ENCODE measurements around the gene GFOD1. TPM values are rescaled to one million over a fixed set of nuclear protein-coding genes. Genes with fewer than 3 reads are reported as not detected.

GFOD1 gene
- total RNA-seq, 4 donors from 2014 or later, result 18.3 to 49.1 (median 29.0) TPM

- Histone ChIP-seq H3K27me3 (no peaks in the 10 kb centered on the region), H3K27ac (peak overlapping the region; percentile 60 to 94 (median 93))
- WGBS, 2 donors (ENCODE audit: low coverage in 1 of 2), result 0% methylated on average over 5 to 11 of the region's 38 CpGs
Measured at GRCh38 chr6:13485923-13486562, 1.4 kb downstream of the GFOD1 start.

GRCh38 chr6:13485303-13485702, 2.1 kb downstream of the GFOD1 start:
- WGBS, 2 donors (ENCODE audit: low coverage in 1 of 2), result 41 to 45% methylated on average over 4 of the region's 4 CpGs
- ATAC-seq, result no peak
- H3K27me3 ChIP-seq, result no peaks in the 10 kb centered on the region

More at GRCh38 chr6:13485923-13486562, 1.4 kb downstream of the GFOD1 start:
- Histone ChIP-seq H3K4me3 (peak overlapping the region; percentile 66 to 94), H3K4me1 (peaks cover 0 to 57% (median 0%) of the 10 kb centered on the region in 3 donors), H3K9me3 (no peaks in the 10 kb centered on the region), H3K36me3 (peaks cover 0 to 3% of the 10 kb centered on the region in 2 donors)
- no peak for ATAC-seq
- TF ChIP-seq POLR2A (IDR thresholded peaks at IDR 0.05), result no peak
- TF ChIP-seq CTCF (IDR thresholded peaks at IDR 0.05), result no peak
- TF ChIP-seq POLR2AphosphoS5 (IDR thresholded peaks at IDR 0.05), result peak; percentile 13
- no peak for TF ChIP-seq EP300 (IDR thresholded peaks at IDR 0.05)

GRCh38 chr6:13484827-13485226, 2.6 kb downstream of the GFOD1 start:
- WGBS, 2 donors (ENCODE audit: low coverage in 1 of 2), result 86 to 88% methylated on average over 1 to 3 of the region's 3 CpGs
- Histone ChIP-seq H3K4me3 (peak overlapping the region; percentile 66 to 94), H3K4me1 (peaks cover 0 to 61% (median 0%) of the 10 kb centered on the region in 3 donors), H3K27me3 (no peaks in the 10 kb centered on the region), H3K9me3 (no peaks in the 10 kb centered on the region), H3K27ac (peak overlapping the region in 2 of 4 donors; percentile 93 to 94), H3K36me3 (peaks cover 0 to 9% of the 10 kb centered on the region in 2 donors)
- no peak for TF ChIP-seq CTCF (IDR thresholded peaks at IDR 0.05)
- TF ChIP-seq POLR2A (IDR thresholded peaks at IDR 0.05), result no peak
- no peak for TF ChIP-seq POLR2AphosphoS5 (IDR thresholded peaks at IDR 0.05)
- TF ChIP-seq EP300 (IDR thresholded peaks at IDR 0.05), result no peak
- no peak for ATAC-seq

More at GRCh38 chr6:13485303-13485702, 2.1 kb downstream of the GFOD1 start:
- H3K4me3 ChIP-seq, result peak overlapping the region; percentile 66 to 94
- H3K36me3 ChIP-seq, result peaks cover 0 to 4% of the 10 kb centered on the region in 2 donors
- H3K9me3 ChIP-seq, result no peaks in the 10 kb centered on the region
- TF ChIP-seq CTCF (IDR thresholded peaks at IDR 0.05), result no peak
- TF ChIP-seq EP300 (IDR thresholded peaks at IDR 0.05), result no peak
- no peak for TF ChIP-seq POLR2A (IDR thresholded peaks at IDR 0.05)
- no peak for TF ChIP-seq POLR2AphosphoS5 (IDR thresholded peaks at IDR 0.05)
- peaks cover 0 to 61% (median 0%) of the 10 kb centered on the region in 3 donors for H3K4me1 ChIP-seq
- H3K27ac ChIP-seq, result peak overlapping the region in 3 of 4 donors; percentile 93 to 94 (median 93)

GRCh38 chr6:13484138-13484708, 3.2 kb downstream of the GFOD1 start:
- 81% methylated on average over 3 to 6 of the region's 6 CpGs for whole genome bisulfite sequencing, 2 donors (ENCODE audit: low coverage in 1 of 2)
- Histone ChIP-seq H3K4me1 (peaks cover 0 to 61% (median 0%) of the 10 kb centered on the region in 3 donors), H3K36me3 (peaks cover 0 to 14% of the 10 kb centered on the region in 2 donors), H3K9me3 (no peaks in the 10 kb centered on the region), H3K27me3 (no peaks in the 10 kb centered on the region), H3K4me3 (peak overlapping the region in 1 of 2 donors; percentile 94), H3K27ac (peak overlapping the region in 1 of 4 donors; percentile 93)
- no peak for ATAC-seq
- no peak for TF ChIP-seq POLR2A (IDR thresholded peaks at IDR 0.05)
- no peak for TF ChIP-seq CTCF (IDR thresholded peaks at IDR 0.05)

All from gastroesophageal sphincter (tissue), 4 donors.